Ascending aorta (tissue), 2 donors: ENCODE measurements around the gene AP3S1. TPM values are rescaled to one million over a fixed set of nuclear protein-coding genes. Genes with fewer than 3 reads are reported as not detected.

Experiments used
- DNase-seq, 2 donors: peaks; one replicate each; pipeline ENCODE4 v3.0.0-alpha.2; 2019; ENCODE audit warnings: low spot score in 2 of 2
- H3K27ac ChIP-seq, 2 donors: fragments of 200-600 bp; sonication (generic); one replicate each; pipeline ENCODE4 v1.5.1; 2016 to 2017; ENCODE audit warnings: mild to moderate bottlenecking in 1 of 2
- H3K27me3 ChIP-seq: fragments of 200-600 bp; sonication (generic); one replicate; pipeline ENCODE4 v1.5.1; 2017
- H3K36me3 ChIP-seq, 2 donors: fragments of 200-600 bp; sonication (generic); one replicate each; pipeline ENCODE4 v1.5.1; 2016
- H3K4me1 ChIP-seq, 2 donors: fragments of 200-600 bp; sonication (generic); one replicate each; pipeline ENCODE4 v1.5.1; 2016 to 2017; ENCODE audit warnings: mild to moderate bottlenecking in 1 of 2
- H3K4me3 ChIP-seq, 2 donors: fragments of 200-600 bp; sonication (generic); one replicate each; pipeline ENCODE4 v1.5.1; 2016 to 2017; ENCODE audit warnings: mild to moderate bottlenecking in 1 of 2
- H3K9me3 ChIP-seq, 2 donors: fragments of 200-600 bp; sonication (generic); one replicate each; pipeline ENCODE4 v1.5.1; 2016
- intact Hi-C: fragments of 100-400 bp; cut with DNase I; formaldehyde crosslinking; loops from one replicate; pipeline ENCODE4 v1.15.1; 2023
- total RNA-seq: library from RNA; depleted of rRNA; stranded (reverse); fragments of >200 nt; gene quantifications from one replicate; pipeline ENCODE4 v1.1.0, GENCODE V29; 2016
- TF ChIP-seq, protein P1 (sequence below), 3 experiments: fragments of 200-600 bp in 2 of 3; fragments of 450-650 bp in 1 of 3; sonication (generic) in 2 of 3; IDR thresholded peaks; one replicate each; pipeline ENCODE4 v1.5.1; 2016 to 2019; ENCODE audit warnings: antibody characterized with exemption in 3 of 3, mild to moderate bottlenecking in 1 of 3, moderate library complexity in 1 of 3

The AP3S1 gene
- total RNA-seq, 1 donor from 2014 or later = 140 TPM

- intact Hi-C loops = no loop called here
- H3K4me3 ChIP-seq = no peak overlapping the region
- TF ChIP-seq, protein P1, sequence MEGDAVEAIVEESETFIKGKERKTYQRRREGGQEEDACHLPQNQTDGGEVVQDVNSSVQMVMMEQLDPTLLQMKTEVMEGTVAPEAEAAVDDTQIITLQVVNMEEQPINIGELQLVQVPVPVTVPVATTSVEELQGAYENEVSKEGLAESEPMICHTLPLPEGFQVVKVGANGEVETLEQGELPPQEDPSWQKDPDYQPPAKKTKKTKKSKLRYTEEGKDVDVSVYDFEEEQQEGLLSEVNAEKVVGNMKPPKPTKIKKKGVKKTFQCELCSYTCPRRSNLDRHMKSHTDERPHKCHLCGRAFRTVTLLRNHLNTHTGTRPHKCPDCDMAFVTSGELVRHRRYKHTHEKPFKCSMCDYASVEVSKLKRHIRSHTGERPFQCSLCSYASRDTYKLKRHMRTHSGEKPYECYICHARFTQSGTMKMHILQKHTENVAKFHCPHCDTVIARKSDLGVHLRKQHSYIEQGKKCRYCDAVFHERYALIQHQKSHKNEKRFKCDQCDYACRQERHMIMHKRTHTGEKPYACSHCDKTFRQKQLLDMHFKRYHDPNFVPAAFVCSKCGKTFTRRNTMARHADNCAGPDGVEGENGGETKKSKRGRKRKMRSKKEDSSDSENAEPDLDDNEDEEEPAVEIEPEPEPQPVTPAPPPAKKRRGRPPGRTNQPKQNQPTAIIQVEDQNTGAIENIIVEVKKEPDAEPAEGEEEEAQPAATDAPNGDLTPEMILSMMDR (IDR thresholded peaks at IDR 0.05) = no peak
Measured at GRCh38 chr5:115810761-115811160, 31.0 kb upstream of the AP3S1 start.

DNA sequence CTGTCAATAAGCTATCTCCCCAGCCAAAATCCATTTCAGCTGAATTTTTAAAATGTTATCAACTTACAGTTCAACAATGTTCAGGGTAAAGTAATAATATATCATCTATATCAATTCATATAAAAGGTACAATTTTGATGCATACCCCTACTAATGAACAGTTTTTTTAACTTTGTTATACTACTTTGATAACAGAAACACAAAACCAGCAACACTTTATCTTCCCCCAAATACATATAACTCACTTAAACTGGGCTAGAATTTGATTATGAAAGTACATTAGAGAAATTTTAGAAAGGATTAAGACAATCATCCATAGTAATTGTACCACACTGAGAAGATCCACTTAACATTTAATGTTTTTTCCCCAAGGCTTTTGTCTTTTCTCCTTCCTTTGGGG, 30.3 kb upstream of the AP3S1 start:
- H3K4me1 ChIP-seq = no peaks in the 10 kb centered on the region
- no peak overlapping the region for H3K4me3 ChIP-seq
- H3K36me3 ChIP-seq = peaks cover 0 to 5% of the 10 kb centered on the region in 2 donors
- TF ChIP-seq, protein P1 (IDR thresholded peaks at IDR 0.05) = no peak
- no peaks in the 10 kb centered on the region for H3K9me3 ChIP-seq
- no peaks in the 10 kb centered on the region for H3K27me3 ChIP-seq
- intact Hi-C loops = no loop called here
- H3K27ac ChIP-seq = no peak overlapping the region
- no peak for DNase-seq

More at GRCh38 chr5:115810761-115811160, 31.0 kb upstream of the AP3S1 start:
- peaks cover 3 to 5% of the 10 kb centered on the region in 2 donors for H3K36me3 ChIP-seq
- no peaks in the 10 kb centered on the region for H3K27me3 ChIP-seq
- no peaks in the 10 kb centered on the region for H3K9me3 ChIP-seq
- no peaks in the 10 kb centered on the region for H3K4me1 ChIP-seq
- DNase-seq = no peak
- no peak overlapping the region for H3K27ac ChIP-seq

DNA sequence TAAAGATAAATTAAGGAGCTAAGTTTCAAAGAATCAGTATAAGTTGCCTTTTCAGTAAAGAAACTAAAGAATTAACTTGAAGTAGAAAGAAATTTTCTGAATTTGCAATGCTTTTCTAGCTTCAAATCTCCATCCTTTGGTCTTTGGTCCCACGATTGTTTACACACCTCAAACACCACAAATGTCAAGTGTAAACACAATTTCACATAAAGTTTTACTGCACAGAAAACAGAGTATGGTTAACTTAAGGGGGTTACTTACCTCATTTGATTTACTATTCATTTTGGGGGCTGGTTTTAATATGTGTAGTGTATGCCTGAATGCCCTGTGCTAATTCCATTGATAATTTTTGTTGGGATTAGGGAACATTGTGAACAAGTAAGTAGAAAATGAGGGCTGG, 29.4 kb upstream of the AP3S1 start:
- Histone ChIP-seq H3K36me3 (no peaks in the 10 kb centered on the region), H3K9me3 (no peaks in the 10 kb centered on the region), H3K4me3 (no peak overlapping the region), H3K27me3 (no peaks in the 10 kb centered on the region), H3K27ac (no peak overlapping the region), H3K4me1 (peaks cover 0 to 3% of the 10 kb centered on the region in 2 donors)
- intact Hi-C loops = no loop called here
- TF ChIP-seq, protein P1 (IDR thresholded peaks at IDR 0.05) = no peak
- no peak for DNase-seq

DNA sequence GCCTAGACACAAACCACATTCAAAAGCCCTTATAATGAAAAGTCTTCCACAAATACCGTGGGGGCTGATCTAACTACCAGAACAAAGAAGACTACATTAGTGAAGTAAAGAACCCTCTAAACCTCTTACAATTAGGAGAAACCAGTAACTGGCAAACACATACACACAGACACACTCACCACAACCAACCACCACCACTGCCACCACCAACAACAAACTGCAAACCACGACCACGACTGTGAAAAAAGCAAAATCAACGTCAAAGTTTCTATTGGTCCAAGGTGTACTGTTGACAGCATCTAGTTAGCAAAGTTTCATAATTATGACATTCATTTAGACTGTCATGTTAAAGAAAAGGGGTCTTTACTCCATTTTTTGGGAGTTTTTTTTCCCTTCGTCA, 28.0 kb upstream of the AP3S1 start:
- Histone ChIP-seq H3K4me1 (peaks cover 0 to 3% of the 10 kb centered on the region in 2 donors), H3K27me3 (no peaks in the 10 kb centered on the region), H3K36me3 (no peaks in the 10 kb centered on the region), H3K4me3 (peak overlapping the region; percentile 56 to 89), H3K9me3 (no peaks in the 10 kb centered on the region), H3K27ac (no peak overlapping the region)
- TF ChIP-seq, protein P1 (IDR thresholded peaks at IDR 0.05) = no peak
- DNase-seq = no peak
- intact Hi-C loops = no loop called here

DNA sequence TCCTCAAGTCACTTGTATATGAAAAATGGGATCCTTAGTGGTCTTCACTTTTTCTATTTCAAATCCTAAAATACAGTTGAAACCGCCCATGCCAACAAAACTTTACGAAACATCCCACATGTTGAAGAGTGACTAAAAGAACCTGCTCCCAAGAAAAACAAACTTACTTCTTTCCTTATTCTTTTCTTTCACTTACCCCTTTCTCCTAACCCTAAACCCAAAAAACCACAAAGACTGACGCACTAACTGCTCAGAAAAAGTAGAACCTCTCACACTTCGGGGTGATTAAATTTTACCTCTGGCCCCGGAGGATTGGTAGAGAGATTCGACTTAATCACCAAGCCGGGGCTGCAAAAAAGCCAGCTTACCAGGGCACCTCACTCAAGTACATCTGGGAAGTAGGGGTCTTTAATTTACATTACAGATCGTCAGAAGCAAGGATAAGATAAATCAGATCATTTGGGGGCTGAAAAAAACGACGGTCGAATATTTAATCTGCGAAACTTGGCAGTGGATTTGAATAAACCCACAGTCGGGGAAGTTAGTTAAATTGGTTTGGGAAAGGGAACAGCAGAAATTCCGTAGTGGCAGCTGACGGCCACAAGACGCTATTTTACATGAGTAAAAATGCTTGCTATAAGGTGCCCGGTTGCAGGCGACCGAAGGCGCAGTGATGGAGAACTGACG, 26.6 kb upstream of the AP3S1 start:
- peaks cover 0 to 3% of the 10 kb centered on the region in 2 donors for H3K4me1 ChIP-seq
- intact Hi-C loops = loop anchor here (5.0 kb wide), 2 partner anchors 93 to 128 kb away; no protein-coding TSS in a partner anchor
- H3K36me3 ChIP-seq = no peaks in the 10 kb centered on the region
- H3K27ac ChIP-seq = peak overlapping the region; percentile 85 to 88
- H3K4me3 ChIP-seq = peak overlapping the region; percentile 56 to 89
- H3K9me3 ChIP-seq = no peaks in the 10 kb centered on the region
- TF ChIP-seq, protein P1 (IDR thresholded peaks at IDR 0.05) = no peak
- no peaks in the 10 kb centered on the region for H3K27me3 ChIP-seq
- DNase-seq = no peak
